Choroid plexus epithelial cell (primary cell): ENCODE data around the gene CYP3A4.
A peak's percentile ranks its signal among the peaks of the same experiment; 100 is the strongest.
"Not testable (repeated sequence)": the region's sequence is repeated elsewhere in the genome, so short reads cannot be mapped to it uniquely, and the experiment has no call there.

ENCODE experiments used
- DNase-seq: peaks from one replicate; pipeline ENCODE4 v3.0.0-alpha.2; 2010; ENCODE audit warnings: low read depth
- H3K4me3 ChIP-seq: 2 replicates; pipeline ENCODE4 v1.5.1; 2011; ENCODE audit warnings: low read depth, mild to moderate bottlenecking, control low read depth, low read length, moderate library complexity
- TF ChIP-seq, protein P1 (sequence below): conservative IDR thresholded peaks from 2 replicates; pipeline ENCODE4 v1.5.1; 2011; ENCODE audit warnings: low read depth, mild to moderate bottlenecking, control low read depth, inconsistent platforms, low read length, moderate library complexity

CYP3A4 gene

DNA sequence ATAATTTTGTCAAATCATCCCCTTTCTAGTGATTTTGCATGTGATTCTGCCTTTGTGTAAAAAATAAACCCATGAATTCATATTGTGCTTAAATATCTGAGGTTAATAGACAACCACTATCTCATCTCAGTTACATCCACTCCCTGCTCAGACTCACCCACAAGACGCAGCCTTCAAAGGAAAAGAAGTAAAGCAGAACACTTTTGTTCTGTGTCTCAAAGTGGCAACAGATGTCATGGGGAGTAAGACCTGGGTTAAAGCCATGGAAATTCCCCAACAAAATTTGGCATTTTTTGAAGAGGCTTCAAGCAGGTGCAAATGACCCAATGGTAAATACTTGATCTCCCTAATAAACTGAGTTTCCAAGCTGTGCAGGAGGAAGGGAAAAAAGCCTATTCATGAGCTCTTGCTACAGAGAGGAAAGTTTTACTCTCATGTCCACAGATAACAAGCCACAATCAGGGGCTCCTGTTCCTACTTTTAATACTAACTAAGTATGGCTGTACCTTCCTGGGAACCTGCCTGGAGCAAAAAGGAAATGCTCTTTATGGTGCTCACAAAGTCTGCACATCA, 53.7 kb downstream of the CYP3A4 start:
- H3K4me3 ChIP-seq, result no peak overlapping the region
- no peak for DNase-seq
- TF ChIP-seq, protein P1, sequence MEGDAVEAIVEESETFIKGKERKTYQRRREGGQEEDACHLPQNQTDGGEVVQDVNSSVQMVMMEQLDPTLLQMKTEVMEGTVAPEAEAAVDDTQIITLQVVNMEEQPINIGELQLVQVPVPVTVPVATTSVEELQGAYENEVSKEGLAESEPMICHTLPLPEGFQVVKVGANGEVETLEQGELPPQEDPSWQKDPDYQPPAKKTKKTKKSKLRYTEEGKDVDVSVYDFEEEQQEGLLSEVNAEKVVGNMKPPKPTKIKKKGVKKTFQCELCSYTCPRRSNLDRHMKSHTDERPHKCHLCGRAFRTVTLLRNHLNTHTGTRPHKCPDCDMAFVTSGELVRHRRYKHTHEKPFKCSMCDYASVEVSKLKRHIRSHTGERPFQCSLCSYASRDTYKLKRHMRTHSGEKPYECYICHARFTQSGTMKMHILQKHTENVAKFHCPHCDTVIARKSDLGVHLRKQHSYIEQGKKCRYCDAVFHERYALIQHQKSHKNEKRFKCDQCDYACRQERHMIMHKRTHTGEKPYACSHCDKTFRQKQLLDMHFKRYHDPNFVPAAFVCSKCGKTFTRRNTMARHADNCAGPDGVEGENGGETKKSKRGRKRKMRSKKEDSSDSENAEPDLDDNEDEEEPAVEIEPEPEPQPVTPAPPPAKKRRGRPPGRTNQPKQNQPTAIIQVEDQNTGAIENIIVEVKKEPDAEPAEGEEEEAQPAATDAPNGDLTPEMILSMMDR, result no peak

DNA sequence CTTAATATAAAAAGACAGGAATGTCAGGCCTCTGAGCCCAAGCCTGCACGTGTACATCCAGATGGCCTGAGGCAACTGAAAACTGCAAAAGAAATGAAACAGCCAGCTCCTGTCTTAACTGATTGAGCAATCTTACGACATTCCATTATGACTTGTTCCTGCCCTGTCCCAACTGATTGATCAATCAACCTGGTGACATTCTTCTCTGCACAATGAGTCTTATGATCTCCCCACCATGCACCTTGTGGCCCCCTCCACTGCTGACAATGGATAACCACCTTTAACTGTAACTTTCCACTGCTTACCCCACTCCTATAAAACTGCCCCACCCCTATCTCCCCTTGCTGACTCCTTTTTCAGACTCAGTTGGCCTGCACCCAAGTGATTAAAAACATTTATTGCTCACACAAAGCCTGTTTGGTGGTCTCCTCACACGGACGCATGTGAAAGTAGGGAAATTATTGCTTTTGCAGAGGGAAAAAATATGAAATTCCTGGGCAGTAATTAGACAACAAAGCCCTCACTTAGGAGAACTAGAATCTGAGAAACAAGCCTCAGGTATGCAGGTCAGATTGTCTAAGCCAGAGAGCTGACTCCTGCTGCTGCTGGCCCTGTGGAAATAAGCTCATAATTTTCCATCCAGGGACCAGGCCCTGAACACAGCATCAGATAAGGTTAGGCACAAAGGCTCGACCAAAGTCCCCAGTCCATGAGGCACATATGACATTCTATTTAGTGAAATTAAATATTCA, 54.3 kb downstream of the CYP3A4 start:
- no peak overlapping the region for H3K4me3 ChIP-seq
- TF ChIP-seq, protein P1, result no peak
- peak; percentile 2 for DNase-seq

DNA sequence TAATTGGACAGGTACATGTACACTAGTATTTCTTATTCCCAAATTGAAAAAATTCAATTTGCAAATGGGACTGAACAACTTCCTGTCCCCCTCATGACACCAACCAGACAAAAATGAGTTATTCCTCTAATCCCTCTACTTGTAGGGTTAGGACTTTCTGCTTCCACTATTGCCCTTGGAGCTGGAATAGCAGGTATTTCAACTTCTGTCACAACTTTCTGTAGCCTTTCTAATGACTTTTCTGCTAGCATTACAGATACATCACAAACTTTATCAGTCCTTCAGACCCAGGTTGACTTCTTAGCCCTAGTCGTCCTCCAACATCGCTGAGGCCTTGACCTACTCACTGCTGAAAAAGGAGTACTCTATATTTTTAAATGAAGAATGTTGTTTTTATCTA, 55.4 kb downstream of the CYP3A4 start:
- no peak for DNase-seq
- TF ChIP-seq, protein P1, result no peak
- no peak overlapping the region for H3K4me3 ChIP-seq

DNA sequence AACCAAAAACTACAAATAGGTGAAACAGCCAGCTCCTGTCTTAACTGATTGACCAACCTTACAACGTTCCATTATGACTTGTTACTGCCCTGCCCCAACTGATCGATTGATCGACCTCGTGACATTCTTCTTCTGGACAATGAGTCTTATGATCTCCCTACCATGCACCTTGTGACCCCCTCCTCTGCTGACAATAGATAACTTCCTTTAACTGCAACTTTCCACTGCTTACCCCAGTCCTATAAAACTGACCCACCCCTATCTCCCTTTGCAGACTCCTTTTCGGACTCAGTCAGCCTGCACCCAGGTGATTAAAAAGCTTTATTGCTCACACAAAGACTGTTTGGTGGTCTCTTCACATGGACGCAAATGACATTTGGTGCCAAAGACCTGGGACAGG, 60.8 kb downstream of the CYP3A4 start:
- not testable (repeated sequence) for DNase-seq, H3K4me3 ChIP-seq

DNA sequence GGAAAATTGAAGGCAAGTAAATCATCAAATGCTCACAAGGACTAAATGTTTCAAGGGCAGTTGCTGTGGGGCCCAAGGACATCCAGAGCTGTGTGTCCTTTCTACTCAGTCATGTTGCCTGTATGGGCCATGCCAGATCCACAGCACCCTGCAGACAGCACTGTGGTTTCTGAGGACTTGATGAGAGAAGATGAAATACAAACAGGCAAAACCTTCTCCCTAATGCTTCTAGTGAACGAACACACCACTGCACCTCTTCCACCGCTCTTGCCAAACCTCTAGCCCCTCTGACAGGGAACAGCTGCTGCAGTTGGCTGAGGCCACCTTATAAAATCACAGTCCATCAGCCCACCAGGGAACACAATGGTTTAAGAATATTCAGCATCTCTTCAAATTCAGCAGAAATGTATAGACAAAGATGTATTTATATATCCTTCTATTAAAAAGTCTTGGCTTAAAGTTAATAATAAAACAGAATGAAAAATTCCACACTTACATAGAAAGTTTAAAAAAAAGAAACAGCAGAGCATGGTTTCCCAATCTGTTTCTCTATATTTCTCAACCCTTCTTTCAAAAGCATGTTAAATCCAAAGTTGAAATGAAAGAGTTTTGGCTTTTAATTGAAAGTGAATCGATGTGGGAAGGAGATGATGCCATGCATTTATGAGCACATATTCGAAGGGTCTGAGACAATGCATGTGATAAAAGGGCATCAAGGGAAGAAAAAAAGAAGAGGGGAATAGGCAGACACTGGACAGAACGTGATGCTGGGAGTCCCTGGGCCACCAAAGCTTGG, 63.0 kb downstream of the CYP3A4 start:
- no peak overlapping the region for H3K4me3 ChIP-seq
- DNase-seq, result no peak
- TF ChIP-seq, protein P1, result no peak

DNA sequence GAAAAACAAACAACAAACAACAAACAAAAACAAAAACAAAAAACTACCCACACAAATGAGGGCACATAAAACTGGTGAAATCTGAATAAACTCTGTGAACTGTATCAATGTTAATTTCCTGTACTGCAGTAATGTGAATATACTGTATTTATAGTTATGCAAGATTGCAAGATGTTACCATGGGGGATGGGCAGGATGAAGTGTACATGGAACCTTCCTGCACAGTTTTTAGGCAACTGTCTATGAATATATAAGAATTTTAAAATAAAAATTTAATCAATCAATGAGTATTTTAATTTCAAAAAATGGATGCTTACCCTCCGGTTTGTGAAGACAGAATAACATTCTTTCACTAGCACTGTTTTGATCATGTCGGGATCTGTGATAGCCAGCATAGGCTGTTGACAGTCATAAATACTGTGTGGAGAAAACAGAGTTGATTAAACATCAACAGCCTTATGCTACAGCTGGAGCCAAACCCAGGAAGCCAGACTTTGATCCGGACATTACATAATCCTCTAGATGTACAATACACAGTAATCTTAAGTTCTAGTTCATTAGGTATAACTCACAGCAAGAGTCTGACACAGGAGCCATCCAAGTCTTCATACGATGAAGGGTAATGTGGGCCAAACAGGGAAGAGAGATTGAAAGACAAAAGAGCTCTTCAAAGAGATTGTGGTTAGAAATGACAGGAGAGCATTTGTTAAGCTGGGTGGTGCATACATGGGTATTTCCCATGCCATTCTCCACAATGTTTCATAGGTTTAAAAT, 63.8 kb downstream of the CYP3A4 start:
- DNase-seq, result no peak
- no peak overlapping the region for H3K4me3 ChIP-seq
- TF ChIP-seq, protein P1, result no peak
